WI38 (cell line): ENCODE measurements around the gene SCARF2.

Source experiments
- H3K4me3 ChIP-seq: 2 replicates; pipeline ENCODE4 v1.5.1; 2011; ENCODE audit warnings: low read depth, mild to moderate bottlenecking, control low read depth, low read length
- TF ChIP-seq, protein P1 (sequence below): IDR thresholded peaks from 2 replicates; pipeline ENCODE4 v1.5.1; 2012; ENCODE audit warnings: low read depth, mild to moderate bottlenecking, control low read depth, low read length

SCARF2 gene

DNA sequence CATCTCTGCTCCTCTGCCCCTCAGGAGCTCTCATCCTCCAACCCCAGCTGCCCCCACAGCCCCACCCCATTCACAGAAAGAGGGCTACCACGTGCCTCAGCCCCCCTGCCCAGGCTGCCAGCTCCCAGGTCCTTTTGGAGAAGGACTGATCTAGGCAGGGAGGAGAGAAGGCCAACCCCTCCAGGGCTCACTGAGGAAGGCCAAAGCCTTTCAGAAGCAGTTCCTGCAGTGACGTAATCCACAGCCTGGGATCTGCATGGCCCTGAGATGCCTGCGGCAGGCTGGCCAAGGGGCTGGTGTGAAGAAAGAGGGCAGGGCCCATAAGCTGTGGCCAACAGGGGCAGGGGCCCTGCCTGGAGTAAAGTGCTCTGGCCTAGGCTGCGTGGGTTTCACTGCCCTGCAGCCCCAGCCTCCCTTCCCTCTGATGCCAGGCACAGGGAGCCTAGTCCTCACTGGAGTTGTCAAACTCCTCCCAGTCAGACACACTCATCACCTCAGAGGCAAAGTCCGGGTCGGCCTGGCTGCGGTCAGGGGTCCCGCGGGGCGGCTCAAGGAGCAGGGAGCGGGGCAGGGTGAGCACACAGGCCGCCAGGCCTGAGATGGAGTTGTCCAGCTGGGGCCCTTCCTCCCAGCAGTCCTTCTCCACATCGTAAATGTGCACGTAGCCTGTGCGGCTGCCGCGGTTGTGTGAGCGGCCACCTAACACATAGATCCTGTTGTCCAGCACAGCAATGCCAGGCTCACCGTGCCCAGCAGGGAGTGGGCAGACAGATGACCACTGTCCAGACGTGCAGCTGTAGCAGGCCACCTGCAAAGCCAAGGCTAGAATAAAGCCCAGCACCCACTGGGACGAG lies 4.2 kb upstream of the SCARF2 start:
- TF ChIP-seq, protein P1, sequence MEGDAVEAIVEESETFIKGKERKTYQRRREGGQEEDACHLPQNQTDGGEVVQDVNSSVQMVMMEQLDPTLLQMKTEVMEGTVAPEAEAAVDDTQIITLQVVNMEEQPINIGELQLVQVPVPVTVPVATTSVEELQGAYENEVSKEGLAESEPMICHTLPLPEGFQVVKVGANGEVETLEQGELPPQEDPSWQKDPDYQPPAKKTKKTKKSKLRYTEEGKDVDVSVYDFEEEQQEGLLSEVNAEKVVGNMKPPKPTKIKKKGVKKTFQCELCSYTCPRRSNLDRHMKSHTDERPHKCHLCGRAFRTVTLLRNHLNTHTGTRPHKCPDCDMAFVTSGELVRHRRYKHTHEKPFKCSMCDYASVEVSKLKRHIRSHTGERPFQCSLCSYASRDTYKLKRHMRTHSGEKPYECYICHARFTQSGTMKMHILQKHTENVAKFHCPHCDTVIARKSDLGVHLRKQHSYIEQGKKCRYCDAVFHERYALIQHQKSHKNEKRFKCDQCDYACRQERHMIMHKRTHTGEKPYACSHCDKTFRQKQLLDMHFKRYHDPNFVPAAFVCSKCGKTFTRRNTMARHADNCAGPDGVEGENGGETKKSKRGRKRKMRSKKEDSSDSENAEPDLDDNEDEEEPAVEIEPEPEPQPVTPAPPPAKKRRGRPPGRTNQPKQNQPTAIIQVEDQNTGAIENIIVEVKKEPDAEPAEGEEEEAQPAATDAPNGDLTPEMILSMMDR: no peak
- no peak overlapping the region for H3K4me3 ChIP-seq

- TF ChIP-seq, protein P1: no peak
- no peak overlapping the region for H3K4me3 ChIP-seq
Measured at GRCh38 chr22:20440637-20441591, 3.3 kb upstream of the SCARF2 start.

GRCh38 chr22:20439928-20440575 lies 2.4 kb upstream of the SCARF2 start:
- TF ChIP-seq, protein P1: no peak
- H3K4me3 ChIP-seq: no peak overlapping the region

GRCh38 chr22:20439556-20439927 lies 1.9 kb upstream of the SCARF2 start:
- TF ChIP-seq, protein P1: no peak
- no peak overlapping the region for H3K4me3 ChIP-seq

- TF ChIP-seq, protein P1: peak; percentile 33; the same call in 1 of the 2 replicates
- peak overlapping the region; percentile 84 for H3K4me3 ChIP-seq
Measured at GRCh38 chr22:20438678-20439492, 1.3 kb upstream of the SCARF2 start.

DNA sequence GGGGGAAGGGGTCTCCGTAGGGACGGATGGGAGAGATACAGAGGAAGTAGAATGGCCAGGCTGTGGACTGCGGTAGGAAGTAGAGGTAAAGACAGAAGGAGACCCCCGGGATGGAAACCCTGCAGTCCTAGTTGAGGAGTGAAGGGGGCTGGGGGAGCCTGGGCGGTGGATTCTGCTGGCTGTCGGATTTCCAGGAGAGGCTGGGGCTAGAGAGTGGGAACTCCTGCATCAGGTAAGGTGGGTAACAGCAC lies 727 bp upstream of the SCARF2 start:
- TF ChIP-seq, protein P1: no peak
- peak overlapping the region; percentile 84 for H3K4me3 ChIP-seq
